Activated T-helper 1 cell treated with Interleukin-2 at 50 U/mL for 16 hours (primary cell): ENCODE results near the gene MYO10.

ENCODE experiments used
- DNase-seq: peaks from one replicate; pipeline ENCODE4 v3.0.0-alpha.2; 2020; ENCODE audit warnings: low read depth

MYO10 gene

DNA sequence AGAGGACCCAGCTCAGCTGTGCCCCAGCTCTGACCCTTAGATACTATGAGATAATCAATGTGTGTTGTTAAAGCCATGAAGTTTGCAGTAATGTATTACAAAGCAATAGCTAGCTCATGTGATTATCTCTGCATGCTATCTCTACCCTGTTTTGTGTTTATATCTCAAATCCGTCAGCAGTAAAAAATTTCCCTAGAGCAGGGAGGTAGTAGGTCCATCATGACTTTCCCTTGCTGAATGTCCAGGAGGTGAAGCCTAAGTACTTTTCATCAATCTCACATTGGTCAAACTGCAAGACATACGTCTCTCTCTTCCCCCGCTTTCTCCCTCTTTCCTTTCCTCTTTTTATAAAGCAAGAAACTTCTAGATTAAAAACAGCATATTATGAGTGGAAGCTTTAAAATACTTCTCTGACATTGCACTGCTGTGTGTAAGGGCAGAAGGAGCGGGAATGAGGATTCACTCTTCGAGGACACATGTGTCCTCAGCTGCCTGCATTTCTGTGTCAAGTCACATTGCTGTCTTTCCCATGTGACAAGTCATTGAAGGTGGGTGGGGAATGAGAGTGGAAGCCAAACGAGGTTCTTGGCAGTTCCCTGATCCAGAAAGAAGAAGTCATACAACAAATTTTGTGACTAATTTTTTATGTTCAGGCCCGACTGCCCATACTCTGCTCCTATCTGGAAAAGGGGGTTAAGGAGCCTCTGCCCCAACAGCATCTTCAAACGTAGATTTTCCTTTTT lies 226.2 kb downstream of the MYO10 start:
- no peak for DNase-seq

DNA sequence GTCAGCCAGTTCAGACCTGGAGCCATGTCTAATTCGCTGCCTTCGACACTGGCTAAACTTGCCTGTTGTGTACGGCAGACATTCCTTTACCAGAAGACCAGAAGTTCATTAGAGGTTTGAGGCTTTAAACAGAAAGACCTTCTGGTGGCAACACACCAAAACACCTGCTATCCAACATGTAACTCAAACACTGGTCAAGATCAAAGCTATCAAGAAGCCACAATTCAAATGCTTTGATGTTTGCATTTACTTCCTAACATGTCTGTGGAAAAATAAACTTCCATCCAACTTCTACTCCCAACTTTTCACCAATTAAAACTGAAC lies 228.3 kb downstream of the MYO10 start:
- no peak for DNase-seq

- DNase-seq: no peak
These were observed 228.8 kb downstream of the MYO10 start for GRCh38 chr5:16707168-16707868.

DNA sequence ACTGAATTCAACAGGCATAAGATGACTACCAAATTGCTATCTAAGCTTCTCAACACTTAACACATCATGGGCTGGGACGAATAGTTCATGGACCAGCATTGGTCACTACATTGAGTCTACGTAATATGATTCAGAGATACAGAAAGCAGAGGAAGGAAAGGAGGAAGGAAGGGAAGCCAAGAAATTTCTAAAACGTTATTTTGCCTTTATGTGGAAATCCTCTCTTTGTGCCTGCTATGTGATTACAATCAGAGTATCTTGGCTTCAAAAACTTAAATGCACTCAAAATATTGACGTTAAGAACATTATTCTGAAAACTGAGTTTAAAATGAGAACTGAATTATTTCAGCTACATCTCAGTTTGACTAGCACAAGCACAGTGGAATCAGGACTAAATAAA lies 231.1 kb downstream of the MYO10 start:
- DNase-seq: no peak

GRCh38 chr5:16702964-16703363 lies 233.1 kb downstream of the MYO10 start:
- no peak for DNase-seq

DNA sequence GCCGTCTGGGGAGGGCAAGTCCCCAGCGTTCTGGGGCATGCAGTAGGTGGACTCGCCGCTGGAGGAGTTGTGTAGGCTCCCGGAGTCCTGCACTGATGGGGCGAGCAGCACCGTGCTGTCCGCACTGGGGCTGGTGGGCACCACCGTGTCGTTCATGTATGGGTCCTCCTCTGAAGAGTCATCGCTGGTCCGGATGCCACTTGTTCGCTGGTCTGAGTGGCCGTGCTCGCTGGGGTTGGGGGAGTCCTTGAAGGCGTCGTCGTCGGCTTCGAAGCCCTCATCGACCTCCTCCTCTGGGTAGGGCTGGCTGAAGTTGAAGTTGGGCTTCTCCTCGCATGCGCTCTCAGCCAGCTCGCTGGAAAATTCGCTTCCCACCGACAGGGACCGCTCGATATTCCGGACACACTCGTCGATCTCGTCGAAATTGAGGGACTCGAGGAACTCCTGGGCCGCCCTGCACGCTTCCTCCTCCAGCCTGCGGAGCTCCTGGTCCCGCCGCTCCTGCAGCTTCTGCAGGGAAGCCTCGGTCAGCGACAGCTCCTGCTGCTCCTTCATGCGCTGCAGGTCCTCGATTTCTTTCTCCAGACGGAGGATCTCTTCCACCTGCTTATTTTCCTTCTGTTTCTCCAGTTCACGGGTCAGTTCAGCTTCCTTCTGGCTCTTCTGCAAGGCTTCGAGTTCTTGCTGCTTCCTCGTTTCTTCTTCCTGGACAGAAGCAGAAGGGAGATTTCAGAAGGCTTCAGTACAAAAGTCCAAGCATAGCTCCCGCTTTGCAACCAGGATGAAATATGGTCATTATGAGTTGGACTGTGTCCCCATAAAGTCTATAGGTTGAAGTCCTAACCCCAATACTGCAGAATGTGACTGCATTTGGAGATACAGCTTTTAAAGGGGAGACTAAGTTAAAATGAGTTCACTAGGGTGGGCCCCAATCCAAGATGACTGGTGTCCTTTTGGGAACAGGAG lies 234.7 kb downstream of the MYO10 start:
- DNase-seq: no peak

GRCh38 chr5:16700081-16700480 lies 236.0 kb downstream of the MYO10 start:
- no peak for DNase-seq

DNA sequence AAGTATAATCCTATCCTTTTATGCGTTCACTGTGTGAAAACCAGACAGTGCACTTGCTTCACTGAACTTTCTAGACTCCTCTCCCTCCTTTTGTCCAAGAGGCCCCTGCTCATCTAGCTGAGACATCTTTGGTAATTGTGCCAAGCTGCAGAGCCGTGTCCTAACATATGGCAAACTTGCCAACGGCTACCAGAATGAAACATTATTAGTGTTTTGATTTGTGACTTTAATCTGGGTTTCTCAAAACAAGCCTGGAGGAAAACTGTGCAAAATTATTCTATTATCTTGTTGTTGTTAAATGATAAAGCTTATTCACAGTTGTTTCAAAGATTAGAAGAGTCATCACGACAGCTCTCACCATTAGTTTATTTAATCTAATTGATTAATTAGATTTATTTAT lies 240.3 kb downstream of the MYO10 start:
- DNase-seq: no peak

GRCh38 chr5:16693879-16694278 lies 242.2 kb downstream of the MYO10 start:
- DNase-seq: no peak

GRCh38 chr5:16691731-16692130 lies 244.4 kb downstream of the MYO10 start:
- DNase-seq: no peak

- no peak for DNase-seq
These were observed 245.7 kb downstream of the MYO10 start for GRCh38 chr5:16690243-16690852.

GRCh38 chr5:16687898-16688297 lies 248.2 kb downstream of the MYO10 start:
- DNase-seq: no peak

DNA sequence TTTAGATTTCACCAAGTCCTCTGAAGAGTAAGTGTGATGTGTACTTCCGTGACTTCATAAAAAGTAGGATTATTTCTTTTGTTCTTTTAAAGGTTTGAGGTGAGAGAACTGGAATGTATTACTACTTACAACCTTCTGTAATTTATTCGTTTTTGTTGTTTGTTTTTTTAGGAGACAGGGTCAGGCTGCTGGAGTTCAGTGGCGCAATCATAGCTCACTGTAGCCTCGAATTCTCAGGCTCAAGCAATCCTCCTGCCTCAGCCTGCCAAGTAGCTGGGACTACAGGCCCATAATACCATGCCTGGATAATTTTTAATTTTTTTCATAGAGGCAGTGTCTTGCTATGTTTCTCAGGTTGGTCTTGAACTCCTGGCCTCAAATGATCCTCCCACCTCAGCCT lies 251.0 kb downstream of the MYO10 start:
- no peak for DNase-seq

DNA sequence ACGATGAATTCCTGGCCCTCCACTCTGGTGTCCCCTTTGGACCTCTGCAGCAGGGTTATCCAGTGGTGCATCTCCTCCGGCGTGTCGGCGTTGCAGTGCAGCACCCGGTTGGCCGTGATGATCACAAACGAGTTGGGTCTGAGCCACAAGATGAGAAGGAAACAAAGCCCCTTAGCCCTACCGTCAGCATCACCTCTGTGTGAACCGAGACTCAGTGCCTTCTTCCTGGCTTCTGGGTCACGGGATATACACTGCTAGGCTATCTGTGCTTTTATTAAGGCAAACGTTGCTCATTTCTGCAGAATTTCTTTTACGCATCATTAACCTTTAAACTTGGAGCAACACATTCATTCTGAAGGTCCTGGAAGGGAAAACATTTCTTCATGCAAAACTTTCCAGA lies 254.2 kb downstream of the MYO10 start:
- no peak for DNase-seq

- no peak for DNase-seq
These were observed 256.2 kb downstream of the MYO10 start for GRCh38 chr5:16679863-16680262.

- DNase-seq: no peak
These were observed 256.9 kb downstream of the MYO10 start for GRCh38 chr5:16679190-16679589.

- DNase-seq: no peak
These were observed 260.3 kb downstream of the MYO10 start for GRCh38 chr5:16675806-16676205.

- DNase-seq: no peak
These were observed 261.3 kb downstream of the MYO10 start for GRCh38 chr5:16674750-16675149.

- no peak for DNase-seq
These were observed 262.6 kb downstream of the MYO10 start for GRCh38 chr5:16673241-16674201.

DNA sequence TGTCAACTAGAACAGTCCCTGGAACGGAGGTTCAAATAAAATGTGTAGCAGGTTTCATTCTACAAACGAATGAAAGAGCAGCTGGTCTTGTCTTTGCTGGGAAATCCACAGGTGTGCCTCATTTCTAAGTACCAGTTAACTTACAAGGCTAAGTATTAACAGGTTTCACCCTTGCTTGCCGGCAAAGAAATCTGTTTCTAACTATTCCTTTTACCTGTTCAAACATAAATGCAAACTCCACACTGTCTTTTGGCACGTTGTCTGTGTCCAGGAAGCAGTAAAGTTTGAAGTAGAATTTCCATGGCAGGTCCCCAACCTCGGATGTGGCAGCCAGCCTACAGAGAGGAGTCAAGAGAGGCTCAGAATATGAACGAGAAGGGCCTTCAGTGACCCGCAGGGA lies 264.9 kb downstream of the MYO10 start:
- DNase-seq: no peak

DNA sequence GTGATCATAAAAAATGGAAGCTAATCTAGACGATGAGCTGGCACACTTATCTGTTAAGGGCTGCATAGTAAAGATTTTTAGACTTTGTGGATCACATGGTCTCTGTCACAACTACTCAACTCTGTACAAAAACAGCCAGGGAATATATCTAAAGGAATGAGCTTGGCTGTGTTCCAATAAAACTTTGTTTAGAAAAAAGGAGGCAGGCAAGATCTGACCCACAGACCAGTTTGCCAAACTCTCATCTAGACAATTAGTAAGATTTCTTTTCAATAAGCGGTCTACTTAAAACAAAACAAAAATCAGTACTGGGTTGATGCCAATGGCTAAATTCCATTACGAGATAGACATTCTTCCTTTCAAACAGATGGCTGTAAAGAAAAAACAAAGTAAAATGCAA lies 266.3 kb downstream of the MYO10 start:
- no peak for DNase-seq
